NCI-H2029 treated with DMSO at 0.1 percent for 48 hours (cell line): ENCODE data around the gene CXCR3.
"Not testable (repeated sequence)": the region's sequence is repeated elsewhere in the genome, so short reads cannot be mapped to it uniquely, and the experiment has no call there.

Experiments used
- DNase-seq: peaks from one replicate; lab custom pipeline; 2025; lab: John Stamatoyannopoulos, UW

Gene CXCR3

GRCh38 chrX:71618303-71618721 is at the start of gene CXCR3:
TSS of gene CXCR3 (minus strand) at chrX:71618511. CDS start at chrX:71618449, 62 bp downstream.
- DNase-seq, result no peak

GRCh38 chrX:71667328-71668247 is 49.3 kb upstream of the CXCR3 start, which contains the start of gene LOC101059915:
TSS of gene LOC101059915 (plus strand) at chrX:71667546.
- peak; percentile 43 for DNase-seq

- no peak for DNase-seq
Observed at GRCh38 chrX:71666240-71667223, 48.2 kb upstream of the CXCR3 start.

DNA sequence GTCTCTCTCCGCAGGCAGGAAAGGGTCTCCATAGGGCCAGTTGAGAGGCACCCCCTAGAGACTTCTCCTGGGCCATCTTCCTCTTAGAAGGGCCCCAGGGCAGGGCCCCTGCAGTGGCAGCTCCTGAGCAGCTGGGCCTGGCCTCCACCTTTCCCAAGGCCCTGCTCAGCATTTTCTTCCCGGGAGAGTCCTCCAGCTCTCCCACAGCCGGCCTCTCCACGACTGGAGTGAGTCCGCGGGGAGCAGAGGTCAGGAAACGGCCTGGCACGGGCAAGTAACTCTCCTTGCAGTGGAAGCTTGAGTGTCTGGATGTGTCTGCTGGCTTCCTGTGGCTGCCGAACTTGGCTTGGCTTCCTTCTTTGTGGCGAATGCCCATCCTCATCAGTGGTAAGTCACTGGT is 47.4 kb upstream of the CXCR3 start:
- no peak for DNase-seq

DNA sequence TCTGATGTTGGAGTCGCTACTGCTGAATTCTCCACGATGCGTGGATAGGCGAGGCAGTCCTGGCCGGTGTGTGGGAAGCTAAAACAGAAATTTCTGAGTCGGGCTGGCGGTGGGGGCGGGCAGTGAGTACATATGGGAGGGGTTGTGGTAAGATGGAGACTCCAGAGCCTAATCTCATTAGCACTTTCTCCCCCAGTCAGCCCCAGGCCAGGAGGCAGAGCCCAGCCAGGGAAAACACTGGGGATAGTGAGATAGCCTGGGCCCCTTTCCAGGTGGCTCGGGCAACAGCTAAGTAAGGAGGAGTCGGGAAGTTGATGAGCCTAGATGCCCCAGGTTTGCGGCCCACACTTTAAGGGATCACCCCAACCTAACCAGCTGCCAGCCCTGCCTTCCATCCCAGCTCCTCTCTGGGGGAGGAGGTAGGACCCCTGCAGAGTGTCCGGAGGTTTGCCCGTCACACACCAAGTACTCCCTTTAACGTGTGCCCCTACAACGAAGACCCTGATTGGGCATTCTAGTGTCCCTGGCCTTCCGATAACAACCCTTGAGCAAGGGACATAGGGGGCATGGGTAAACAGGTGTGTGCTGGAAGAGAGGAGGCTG is 46.7 kb upstream of the CXCR3 start:
- no peak for DNase-seq

- DNase-seq, result not testable (repeated sequence)
Observed at GRCh38 chrX:71664202-71664601, 45.9 kb upstream of the CXCR3 start.

DNA sequence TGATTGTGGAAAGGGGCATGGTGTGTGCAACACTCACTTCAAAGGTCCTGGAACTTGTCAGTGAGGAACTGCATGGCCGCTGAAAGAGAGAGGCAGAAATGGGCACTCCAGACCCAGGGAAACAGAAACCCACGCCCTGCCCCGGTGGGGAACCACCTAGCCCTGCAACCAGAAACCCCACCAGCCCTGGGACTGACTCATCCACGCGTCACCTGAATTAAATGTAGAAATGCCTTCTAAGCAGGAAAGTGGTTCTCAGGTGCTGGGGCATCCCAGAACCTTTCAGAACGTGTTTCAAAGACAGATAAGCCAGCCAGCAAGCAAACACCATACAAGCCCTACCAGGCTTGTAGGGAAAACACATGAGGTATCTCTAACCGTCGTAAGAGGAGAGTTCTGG is 44.9 kb upstream of the CXCR3 start:
- DNase-seq, result not testable (repeated sequence)

- not testable (repeated sequence) for DNase-seq
Observed at GRCh38 chrX:71662654-71663053, 44.3 kb upstream of the CXCR3 start.

DNA sequence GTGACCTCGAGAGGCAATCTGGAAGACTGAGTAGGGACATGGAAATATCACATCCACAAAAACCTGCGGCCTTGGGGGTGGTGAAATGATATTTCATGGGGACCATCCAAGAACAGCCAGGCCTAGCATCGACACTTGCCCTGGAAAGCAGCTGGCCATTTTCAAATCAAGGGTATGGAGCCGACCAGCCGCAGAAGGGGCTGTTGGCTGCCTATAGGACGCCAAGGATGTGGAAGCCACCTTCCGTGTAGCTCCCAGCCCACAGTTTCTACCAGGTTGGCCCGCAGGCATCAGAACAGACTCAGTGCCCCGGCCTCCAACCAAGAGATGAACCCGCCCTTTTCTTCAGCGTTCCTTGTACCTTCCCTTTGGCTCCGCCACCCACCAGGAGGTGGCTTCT is 43.6 kb upstream of the CXCR3 start:
- DNase-seq, result no peak

DNA sequence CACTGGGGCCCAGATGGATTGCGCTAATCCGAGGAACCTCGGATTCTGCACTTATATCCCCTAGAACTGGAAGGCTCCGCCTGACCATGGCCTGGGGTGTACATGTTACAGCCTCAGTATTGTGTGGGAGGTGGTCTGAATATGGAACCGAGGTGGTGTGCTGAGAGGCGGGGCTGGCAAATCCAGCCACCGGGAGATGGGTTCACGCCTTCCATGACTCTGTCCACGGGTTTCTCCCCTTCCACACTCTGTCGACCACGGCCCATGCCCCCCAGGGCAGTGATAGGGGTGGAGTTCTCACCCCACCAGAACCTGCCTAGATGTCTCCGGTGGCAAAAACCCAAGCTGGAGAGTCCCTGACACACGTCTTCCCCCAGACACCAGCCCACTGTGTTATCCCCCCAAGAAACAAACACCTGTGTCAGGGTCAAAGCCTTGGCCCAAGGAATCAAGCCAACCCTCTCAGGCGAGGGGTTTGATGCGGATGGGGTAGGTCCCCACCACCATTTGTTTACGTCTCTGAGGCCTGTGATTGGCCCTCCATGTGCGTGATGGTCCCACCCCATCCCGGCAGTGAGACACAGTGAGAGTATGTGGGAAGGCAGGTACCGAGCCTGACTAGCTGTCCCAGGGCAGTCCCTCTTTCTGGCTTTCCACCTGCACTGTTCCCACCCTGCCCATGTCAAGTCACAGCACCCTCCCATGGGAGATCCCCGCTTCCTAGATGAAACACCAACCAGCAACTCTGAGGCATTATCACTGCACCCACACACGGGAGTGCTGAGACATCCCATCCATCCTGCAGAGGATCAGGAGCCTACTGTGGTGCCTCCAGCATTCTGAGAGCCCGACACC is 42.5 kb upstream of the CXCR3 start:
- DNase-seq, result no peak

DNA sequence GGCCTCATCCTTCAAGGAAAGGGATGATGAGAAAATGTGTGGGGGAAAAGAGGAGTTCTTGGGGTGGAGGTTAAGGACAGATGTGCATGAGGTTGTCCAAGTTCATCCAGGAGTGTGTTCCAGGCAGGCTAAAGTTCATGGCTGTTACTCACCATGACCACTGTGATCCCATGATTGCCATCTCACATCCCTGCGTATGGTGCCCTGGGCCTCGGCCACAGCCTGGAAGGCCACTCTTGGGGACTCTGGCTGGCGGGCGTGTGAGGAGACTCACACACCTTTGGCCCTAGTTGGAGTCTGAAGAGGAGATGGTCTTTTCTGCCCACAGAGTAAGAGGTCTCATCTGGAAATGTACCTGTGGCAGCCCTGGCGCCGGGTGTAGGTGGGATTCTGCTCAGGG is 41.6 kb upstream of the CXCR3 start:
- no peak for DNase-seq

- no peak for DNase-seq
Observed at GRCh38 chrX:71659342-71659741, 41.0 kb upstream of the CXCR3 start.

DNA sequence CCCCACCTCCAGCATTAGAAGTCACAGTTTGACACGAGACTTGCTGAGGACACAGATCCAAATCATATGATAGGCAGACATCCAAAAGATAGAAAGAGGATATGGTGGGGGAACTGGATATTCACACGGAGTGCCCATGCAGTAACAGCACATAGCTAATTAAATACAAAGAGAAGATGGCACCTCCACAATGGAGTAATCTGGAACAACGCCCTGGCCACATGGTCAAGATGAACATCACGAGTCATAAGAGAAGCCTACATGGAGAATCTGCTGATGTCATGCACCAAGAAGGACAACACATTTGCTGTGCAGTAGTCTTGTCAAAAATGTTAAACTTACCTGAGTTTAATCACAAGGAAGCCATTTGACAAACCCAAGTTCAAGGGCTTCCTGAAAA is 39.0 kb upstream of the CXCR3 start:
- no peak for DNase-seq

DNA sequence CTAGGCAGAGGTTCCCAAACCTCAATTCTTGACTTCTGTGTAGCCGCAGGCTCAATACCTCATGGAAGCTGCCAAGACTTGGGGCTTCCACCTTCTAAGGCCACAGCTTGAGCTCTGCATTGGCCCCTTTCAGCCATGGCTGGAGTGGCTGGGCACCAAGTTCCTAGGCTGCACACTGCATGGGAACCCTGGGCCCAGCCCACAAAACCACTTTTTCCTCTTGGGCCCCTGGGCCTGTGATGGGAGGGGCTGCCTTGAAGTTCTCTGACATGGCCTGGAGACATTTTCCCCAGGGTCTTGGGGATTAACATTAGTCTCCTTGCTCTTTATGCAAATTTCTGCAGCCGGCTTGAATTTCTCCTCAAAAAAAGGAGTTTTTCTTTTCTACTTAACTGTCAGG is 35.0 kb upstream of the CXCR3 start:
- DNase-seq, result no peak

- peak; percentile 11 for DNase-seq
Observed at GRCh38 chrX:71652405-71652804, 34.1 kb upstream of the CXCR3 start.

DNA sequence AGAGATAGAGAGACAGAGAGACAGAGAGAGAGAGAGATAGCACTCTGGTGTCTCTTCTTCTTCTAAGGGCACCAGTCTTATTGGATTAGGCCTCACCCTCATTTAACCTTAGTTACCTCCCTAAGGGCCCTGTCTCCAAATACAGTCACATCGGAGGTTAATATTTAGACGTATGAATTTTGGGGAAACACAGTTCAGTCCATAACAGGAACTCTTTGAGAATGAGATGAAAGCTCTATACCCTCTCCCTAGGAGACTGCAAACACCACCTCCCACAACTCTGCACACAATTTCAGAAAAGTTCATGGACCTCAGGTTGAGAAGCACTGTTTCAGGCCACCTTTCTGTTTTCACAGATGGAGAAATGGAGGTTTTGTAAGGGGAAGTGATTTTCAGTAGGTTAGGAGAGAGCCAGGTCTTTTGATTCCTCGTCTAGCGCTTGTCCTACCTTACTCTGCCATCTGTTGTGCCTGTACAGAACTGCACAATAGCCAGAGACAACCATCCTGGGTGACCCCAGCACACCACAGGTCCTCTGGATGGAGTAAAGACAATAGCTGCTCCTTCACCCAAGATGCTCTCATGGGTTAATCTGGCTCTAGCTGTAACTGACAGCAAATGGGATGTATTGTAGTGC is 32.1 kb upstream of the CXCR3 start:
- DNase-seq, result no peak

- not testable (repeated sequence) for DNase-seq
Observed at GRCh38 chrX:71644406-71644805, 26.1 kb upstream of the CXCR3 start.

DNA sequence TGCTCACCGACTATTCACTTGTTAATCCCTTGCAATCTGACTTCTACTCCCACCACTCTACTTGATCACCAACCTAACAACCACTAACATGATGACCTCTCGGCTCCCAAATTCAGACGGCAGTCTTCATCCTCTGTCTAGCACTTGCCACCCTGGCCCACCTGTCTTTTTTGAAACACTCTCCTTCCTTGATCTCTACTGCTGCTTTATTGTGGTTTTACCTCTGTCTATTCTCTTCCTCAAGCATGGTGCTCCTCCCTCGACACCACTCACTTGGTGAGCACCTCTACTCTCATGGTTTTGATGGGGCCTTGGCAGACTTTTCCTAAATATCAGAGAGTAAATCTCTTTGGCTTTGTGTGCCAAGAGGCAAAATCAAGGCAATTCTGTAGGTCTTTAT is 21.7 kb upstream of the CXCR3 start:
- no peak for DNase-seq

GRCh38 chrX:71638409-71638808 is 20.1 kb upstream of the CXCR3 start:
- DNase-seq, result no peak

DNA sequence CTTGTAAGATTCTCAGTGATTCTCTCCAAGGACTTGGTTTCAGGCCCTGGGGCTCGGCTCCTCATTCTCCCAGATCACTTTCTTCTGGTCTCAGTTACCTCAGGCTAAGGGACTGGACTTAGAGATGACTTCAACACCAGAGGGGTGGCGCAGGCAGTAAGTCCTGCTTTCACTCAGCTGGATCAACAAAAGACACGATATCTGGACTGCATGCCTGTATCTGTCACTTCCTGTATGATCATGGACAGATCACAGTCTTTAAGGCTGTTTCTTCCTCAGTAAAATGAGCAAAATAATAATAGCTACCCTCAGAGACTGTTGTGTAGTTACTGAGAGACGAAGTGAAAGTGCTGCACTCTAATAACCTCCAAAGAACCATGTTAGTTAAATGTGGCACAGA is 19.5 kb upstream of the CXCR3 start:
- DNase-seq, result no peak

DNA sequence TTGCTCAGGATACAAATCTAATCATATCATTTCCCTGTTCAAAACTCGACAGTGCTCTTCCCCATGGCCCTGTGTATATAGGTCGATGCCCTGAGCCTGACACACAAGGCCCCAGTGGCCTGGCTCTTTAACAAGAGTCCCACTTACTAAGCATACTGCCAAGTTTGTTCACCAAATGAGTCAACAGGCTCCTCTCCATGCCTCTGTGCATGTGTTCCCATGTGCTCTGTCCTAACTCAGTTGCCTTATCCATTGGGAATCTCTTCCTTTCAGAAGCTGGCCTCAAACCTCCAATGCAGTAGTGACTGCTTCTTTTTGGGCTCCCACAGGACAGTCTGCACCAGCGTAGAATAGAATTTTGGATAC is 18.9 kb upstream of the CXCR3 start:
- DNase-seq, result no peak
